DMS114 treated with DMSO at 0.1 percent for 48 hours (cell line): Measurements from ENCODE around the gene VPS4B.
"Not testable (repeated sequence)": the region's sequence is repeated elsewhere in the genome, so short reads cannot be mapped to it uniquely, and the experiment has no call there.

Source experiments
- DNase-seq: peaks from one replicate; lab custom pipeline; 2025; ENCODE audit not compliant: unreplicated experiment; lab: John Stamatoyannopoulos, UW

VPS4B gene

GRCh38 chr18:63422087-63422863 is at the start of gene VPS4B:
VPS4B (minus strand) TSS chr18:63422476; CDS start chr18:63422259, 217 bp downstream.
- DNase-seq, result peak; percentile 92

GRCh38 chr18:63470751-63471150 is 48.5 kb upstream of the VPS4B start:
- no peak for DNase-seq

GRCh38 chr18:63468575-63468974 is 46.3 kb upstream of the VPS4B start:
- no peak for DNase-seq

GRCh38 chr18:63467699-63468098 is 45.4 kb upstream of the VPS4B start:
- no peak for DNase-seq

GRCh38 chr18:63465059-63465458 is 42.8 kb upstream of the VPS4B start:
- no peak for DNase-seq

- no peak for DNase-seq
Measured at GRCh38 chr18:63464434-63464833, 42.2 kb upstream of the VPS4B start.

- no peak for DNase-seq
Measured at GRCh38 chr18:63460414-63460813, 38.1 kb upstream of the VPS4B start.

GRCh38 chr18:63457977-63458376 is 35.7 kb upstream of the VPS4B start:
- no peak for DNase-seq

GRCh38 chr18:63454497-63454896 is 32.2 kb upstream of the VPS4B start:
- no peak for DNase-seq

- not testable (repeated sequence) for DNase-seq
Measured at GRCh38 chr18:63452751-63453150, 30.5 kb upstream of the VPS4B start.

GRCh38 chr18:63451799-63452660 is 29.8 kb upstream of the VPS4B start:
- DNase-seq, result no peak

GRCh38 chr18:63449426-63449825 is 27.1 kb upstream of the VPS4B start:
- DNase-seq, result no peak

- DNase-seq, result no peak
Measured at GRCh38 chr18:63447066-63447465, 24.8 kb upstream of the VPS4B start.

- no peak for DNase-seq
Measured at GRCh38 chr18:63446266-63446665, 24.0 kb upstream of the VPS4B start.

GRCh38 chr18:63445037-63445436 is 22.8 kb upstream of the VPS4B start:
- no peak for DNase-seq

GRCh38 chr18:63444580-63444979 is 22.3 kb upstream of the VPS4B start:
- no peak for DNase-seq

GRCh38 chr18:63443829-63444228 is 21.6 kb upstream of the VPS4B start:
- no peak for DNase-seq

- DNase-seq, result no peak
Measured at GRCh38 chr18:63440881-63441280, 18.6 kb upstream of the VPS4B start.

- DNase-seq, result no peak
Measured at GRCh38 chr18:63440219-63440618, 17.9 kb upstream of the VPS4B start.

- peak; percentile 40 for DNase-seq
Measured at GRCh38 chr18:63439334-63439733, 17.1 kb upstream of the VPS4B start.

GRCh38 chr18:63438181-63438580 is 15.9 kb upstream of the VPS4B start:
- no peak for DNase-seq

- no peak for DNase-seq
Measured at GRCh38 chr18:63433334-63433866, 11.1 kb upstream of the VPS4B start.
